Measurements from ENCODE around the gene AVL9. TPM values are rescaled to one million over a fixed set of nuclear protein-coding genes. Genes with fewer than 3 reads are reported as not detected.

The AVL9 gene
- total and polyA plus RNA-seq, 10 donors = 8.4 to 54.8 (median 34.3) TPM

GRCh38 chr7:32525839-32526238 lies 30.6 kb downstream of the AVL9 start:
- H3K4me1 ChIP-seq = peaks cover 0 to 19% (median 0%) of the 10 kb centered on the region in 6 donors
- no peak overlapping the region for H3K4me3 ChIP-seq
- peaks cover 0 to 13% (median 2%) of the 10 kb centered on the region in 8 donors for H3K9me3 ChIP-seq
- intact Hi-C loops (cut with DNase I; ENCODE audit: low total_unique reads) = no loop called here
- no peaks in the 10 kb centered on the region for H3K27me3 ChIP-seq (replicated peaks in 1 of 7)
- peaks cover 0 to 40% (median 0%) of the 10 kb centered on the region in 6 donors for H3K36me3 ChIP-seq
- 69 to 83% (median 70%) methylated on average over 4 of the region's 4 CpGs for WGBS, 5 donors
- no peak overlapping the region for H3K27ac ChIP-seq
- no peak for DNase-seq
- TF ChIP-seq POLR2A (IDR thresholded peaks at IDR 0.05) = no peak
- no peak for TF ChIP-seq POLR2AphosphoS5 (IDR thresholded peaks at IDR 0.05)
- TF ChIP-seq CTCF (IDR thresholded peaks at IDR 0.05 in 8 of 11, conservative IDR thresholded peaks at IDR 0.05 in 3 of 11) = no peak

- intact Hi-C loops (cut with DNase I; ENCODE audit: low total_unique reads) = no loop called here
- Histone ChIP-seq H3K9me3 (no peaks in the 10 kb centered on the region), H3K4me3 (no peak overlapping the region), H3K27ac (no peak overlapping the region), H3K36me3 (peaks cover 0 to 39% (median 0%) of the 10 kb centered on the region in 6 donors), H3K27me3 (replicated peaks in 1 of 7) (no peaks in the 10 kb centered on the region), H3K4me1 (peaks cover 0 to 20% (median 8%) of the 10 kb centered on the region in 6 donors)
- TF ChIP-seq CTCF (IDR thresholded peaks at IDR 0.05 in 8 of 11, conservative IDR thresholded peaks at IDR 0.05 in 3 of 11) (no peak), POLR2A (IDR thresholded peaks at IDR 0.05) (no peak), POLR2AphosphoS5 (IDR thresholded peaks at IDR 0.05) (no peak)
- WGBS, 5 donors = 92 to 97% (median 95%) methylated on average over 13 of the region's 13 CpGs
- DNase-seq = no peak
Observed at GRCh38 chr7:32531402-32531801, 36.1 kb downstream of the AVL9 start.

GRCh38 chr7:32532086-32532485 lies 36.8 kb downstream of the AVL9 start:
- WGBS, 5 donors = 88 to 95% (median 90%) methylated on average over 3 of the region's 3 CpGs
- H3K36me3 ChIP-seq = peaks cover 0 to 34% (median 0%) of the 10 kb centered on the region in 6 donors
- H3K4me3 ChIP-seq = no peak overlapping the region
- intact Hi-C loops (cut with DNase I; ENCODE audit: low total_unique reads) = no loop called here
- DNase-seq = no peak
- no peaks in the 10 kb centered on the region for H3K27me3 ChIP-seq (replicated peaks in 1 of 7)
- no peaks in the 10 kb centered on the region for H3K9me3 ChIP-seq
- H3K4me1 ChIP-seq = peaks cover 0 to 15% (median 7%) of the 10 kb centered on the region in 6 donors
- no peak for TF ChIP-seq POLR2AphosphoS5 (IDR thresholded peaks at IDR 0.05)
- no peak for TF ChIP-seq CTCF (IDR thresholded peaks at IDR 0.05 in 8 of 11, conservative IDR thresholded peaks at IDR 0.05 in 3 of 11)
- TF ChIP-seq POLR2A (IDR thresholded peaks at IDR 0.05) = no peak
- no peak overlapping the region for H3K27ac ChIP-seq

- H3K9me3 ChIP-seq = no peaks in the 10 kb centered on the region
- WGBS, 5 donors = 84 to 97% (median 93%) methylated on average over 5 of the region's 5 CpGs
- no peak for DNase-seq
- no peak overlapping the region for H3K27ac ChIP-seq
- intact Hi-C loops (cut with DNase I; ENCODE audit: low total_unique reads) = no loop called here
- TF ChIP-seq POLR2A (IDR thresholded peaks at IDR 0.05) (no peak), CTCF (IDR thresholded peaks at IDR 0.05 in 8 of 11, conservative IDR thresholded peaks at IDR 0.05 in 3 of 11) (no peak), POLR2AphosphoS5 (IDR thresholded peaks at IDR 0.05) (no peak)
- no peaks in the 10 kb centered on the region for H3K27me3 ChIP-seq (replicated peaks in 1 of 7)
- no peak overlapping the region for H3K4me3 ChIP-seq
- peaks cover 0 to 33% (median 0%) of the 10 kb centered on the region in 6 donors for H3K36me3 ChIP-seq
- H3K4me1 ChIP-seq = peaks cover 0 to 15% (median 7%) of the 10 kb centered on the region in 6 donors
Observed at GRCh38 chr7:32532716-32533115, 37.4 kb downstream of the AVL9 start.
